Breast epithelium (tissue), 3 donors: Measurements from ENCODE around the gene ARHGAP15.

Experiments
- POLR2A ChIP-seq: fragments of 450-650 bp; IDR thresholded peaks from one replicate; pipeline ENCODE4 v1.6.1; 2016; ENCODE audit warnings: antibody characterized with exemption, mild to moderate bottlenecking, moderate library complexity
- TF ChIP-seq, protein P1 (sequence below), 3 donors: fragments of 450-650 bp; IDR thresholded peaks; one replicate each; pipeline ENCODE4 v1.5.1; 2016 to 2017; ENCODE audit warnings: antibody characterized with exemption in 3 of 3, mild to moderate bottlenecking in 3 of 3, moderate library complexity in 3 of 3

DNA sequence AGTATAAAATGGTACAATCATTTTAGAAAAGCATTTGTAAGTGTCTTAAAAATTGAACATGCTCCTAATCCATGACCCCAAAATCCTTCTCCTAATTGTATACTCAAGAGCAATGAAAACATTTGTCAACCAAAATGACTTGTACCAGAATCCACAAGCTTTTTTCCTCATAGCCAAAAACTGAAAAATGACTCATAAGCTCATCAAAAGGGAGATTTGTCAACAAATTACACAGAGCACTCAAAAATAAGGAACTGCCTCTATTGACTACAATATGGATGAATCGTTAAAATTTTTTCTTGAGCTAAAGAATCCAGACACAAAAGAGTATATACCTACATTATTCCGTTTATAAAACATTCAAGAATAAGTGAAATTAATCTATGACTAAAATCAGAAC, 544.8 kb downstream of the ARHGAP15 start:
- TF ChIP-seq, protein P1, sequence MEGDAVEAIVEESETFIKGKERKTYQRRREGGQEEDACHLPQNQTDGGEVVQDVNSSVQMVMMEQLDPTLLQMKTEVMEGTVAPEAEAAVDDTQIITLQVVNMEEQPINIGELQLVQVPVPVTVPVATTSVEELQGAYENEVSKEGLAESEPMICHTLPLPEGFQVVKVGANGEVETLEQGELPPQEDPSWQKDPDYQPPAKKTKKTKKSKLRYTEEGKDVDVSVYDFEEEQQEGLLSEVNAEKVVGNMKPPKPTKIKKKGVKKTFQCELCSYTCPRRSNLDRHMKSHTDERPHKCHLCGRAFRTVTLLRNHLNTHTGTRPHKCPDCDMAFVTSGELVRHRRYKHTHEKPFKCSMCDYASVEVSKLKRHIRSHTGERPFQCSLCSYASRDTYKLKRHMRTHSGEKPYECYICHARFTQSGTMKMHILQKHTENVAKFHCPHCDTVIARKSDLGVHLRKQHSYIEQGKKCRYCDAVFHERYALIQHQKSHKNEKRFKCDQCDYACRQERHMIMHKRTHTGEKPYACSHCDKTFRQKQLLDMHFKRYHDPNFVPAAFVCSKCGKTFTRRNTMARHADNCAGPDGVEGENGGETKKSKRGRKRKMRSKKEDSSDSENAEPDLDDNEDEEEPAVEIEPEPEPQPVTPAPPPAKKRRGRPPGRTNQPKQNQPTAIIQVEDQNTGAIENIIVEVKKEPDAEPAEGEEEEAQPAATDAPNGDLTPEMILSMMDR (IDR thresholded peaks at IDR 0.05): no peak
- TF ChIP-seq POLR2A: no peak
